ENCODE data around the gene UBAP2. TPM values are rescaled to one million over a fixed set of nuclear protein-coding genes. Genes with fewer than 3 reads are reported as not detected.
"Not testable (repeated sequence)": the region's sequence is repeated elsewhere in the genome, so short reads cannot be mapped to it uniquely, and the experiment has no call there.

The UBAP2 gene
- total RNA-seq, 2 experiments from 2014 or later: 42.9 to 48.8 TPM

DNA sequence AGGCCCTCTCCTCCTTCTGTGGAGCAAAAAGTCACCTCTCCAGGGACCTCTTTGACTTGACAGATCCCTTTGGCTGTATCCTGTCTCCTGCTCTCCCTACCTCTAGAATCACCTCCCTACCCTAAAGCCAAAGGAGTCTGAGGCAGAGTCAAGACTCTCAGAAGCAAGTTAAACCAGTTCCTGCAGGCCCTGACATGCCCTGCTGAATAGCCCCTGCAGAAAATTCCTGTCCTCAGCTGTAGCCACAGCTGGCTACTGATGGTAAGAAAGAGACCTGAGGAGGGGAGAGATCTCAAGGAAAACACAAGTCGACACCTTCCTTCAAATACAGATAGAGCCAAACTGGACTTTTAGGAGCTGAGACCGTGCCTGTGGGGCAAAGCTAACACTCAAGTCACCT lies 23.7 kb upstream of the UBAP2 start:
- Mint-ChIP-seq H3K36me3 (no peaks in the 10 kb centered on the region), H3K4me3 (no peak overlapping the region), H3K27me3 (no peaks in the 10 kb centered on the region), H3K9me3 (no peaks in the 10 kb centered on the region), H3K4me1 (peaks cover 1% of the 10 kb centered on the region), H3K27ac (no peak overlapping the region)
- POLR2A ChIA-PET: no interaction called here
- ATAC-seq (ENCODE audit: low read depth) (no peak), DNase-seq (no peak)

DNA sequence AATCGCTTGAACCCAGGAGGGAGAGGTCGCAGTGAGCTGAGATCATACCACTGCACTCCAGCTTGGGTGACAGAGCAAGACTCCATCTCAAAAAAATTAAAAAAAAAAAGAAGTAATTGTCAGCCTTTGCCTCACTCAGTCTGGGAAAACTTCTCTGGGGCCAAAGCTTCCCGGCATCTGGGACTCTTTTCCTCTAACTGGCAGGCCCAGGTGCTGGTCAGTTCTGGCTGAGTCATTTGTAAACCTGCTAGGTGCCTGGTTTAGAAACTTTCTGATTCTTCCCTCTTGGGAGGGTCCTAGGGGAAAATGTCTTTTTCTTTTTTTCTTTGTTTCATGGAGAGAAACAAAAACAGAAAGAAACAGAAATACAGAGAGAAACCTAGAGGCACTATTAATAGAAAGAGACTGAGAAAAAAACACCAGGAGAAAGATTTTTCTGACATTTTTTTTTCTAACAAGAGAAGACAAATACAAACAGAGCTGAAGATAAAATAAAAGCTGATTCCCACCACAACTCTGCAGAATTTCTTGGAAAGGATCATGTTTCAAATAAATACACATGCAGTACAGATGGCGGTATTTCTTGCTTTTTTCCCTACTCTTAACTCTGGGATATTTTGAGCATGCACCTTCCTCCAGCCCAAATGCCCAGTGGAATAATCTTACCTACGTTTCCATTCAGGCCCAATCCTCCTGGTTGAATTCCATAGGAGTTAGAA lies 22.1 kb upstream of the UBAP2 start:
- no peaks in the 10 kb centered on the region for H3K27me3 Mint-ChIP-seq
- no peaks in the 10 kb centered on the region for H3K9me3 Mint-ChIP-seq
- H3K4me1 Mint-ChIP-seq: peaks cover 1% of the 10 kb centered on the region
- H3K36me3 Mint-ChIP-seq: no peaks in the 10 kb centered on the region
- no peak overlapping the region for H3K4me3 Mint-ChIP-seq
- no peak overlapping the region for H3K27ac Mint-ChIP-seq
- POLR2A ChIA-PET: interaction anchor here (0.5 kb wide), 1 partner anchor 11 kb away, joined by 3 read pairs; no protein-coding TSS in a partner anchor
- ATAC-seq (ENCODE audit: low read depth): no peak
- DNase-seq: no peak

DNA sequence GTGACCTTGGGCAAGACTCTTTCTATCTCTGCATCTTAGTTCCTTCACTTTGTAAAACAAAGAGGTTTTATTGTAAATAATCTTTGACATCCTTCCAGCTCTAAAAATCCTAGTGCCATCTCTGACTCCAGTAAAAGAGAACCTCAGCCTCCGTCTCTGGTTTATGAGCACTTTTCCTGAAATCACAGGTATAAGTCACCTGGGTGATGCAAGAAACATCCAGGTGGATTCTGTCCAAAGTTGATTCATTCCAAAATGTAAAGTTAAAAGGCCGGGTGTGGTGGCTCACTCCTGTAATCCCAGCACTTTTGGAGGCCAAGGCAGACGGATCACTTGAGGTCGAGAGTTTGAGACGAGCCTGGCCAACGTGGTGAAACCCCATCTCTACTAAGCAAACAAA lies 21.1 kb upstream of the UBAP2 start:
- no peaks in the 10 kb centered on the region for H3K36me3 Mint-ChIP-seq
- ATAC-seq (ENCODE audit: low read depth): no peak
- DNase-seq: no peak
- H3K4me1 Mint-ChIP-seq: peaks cover 1% of the 10 kb centered on the region
- no peaks in the 10 kb centered on the region for H3K9me3 Mint-ChIP-seq
- POLR2A ChIA-PET: interaction anchor here (0.6 kb wide), 1 partner anchor 20 kb away, joined by 3 read pairs; no protein-coding TSS in a partner anchor
- no peak overlapping the region for H3K27ac Mint-ChIP-seq
- no peaks in the 10 kb centered on the region for H3K27me3 Mint-ChIP-seq
- H3K4me3 Mint-ChIP-seq: no peak overlapping the region

DNA sequence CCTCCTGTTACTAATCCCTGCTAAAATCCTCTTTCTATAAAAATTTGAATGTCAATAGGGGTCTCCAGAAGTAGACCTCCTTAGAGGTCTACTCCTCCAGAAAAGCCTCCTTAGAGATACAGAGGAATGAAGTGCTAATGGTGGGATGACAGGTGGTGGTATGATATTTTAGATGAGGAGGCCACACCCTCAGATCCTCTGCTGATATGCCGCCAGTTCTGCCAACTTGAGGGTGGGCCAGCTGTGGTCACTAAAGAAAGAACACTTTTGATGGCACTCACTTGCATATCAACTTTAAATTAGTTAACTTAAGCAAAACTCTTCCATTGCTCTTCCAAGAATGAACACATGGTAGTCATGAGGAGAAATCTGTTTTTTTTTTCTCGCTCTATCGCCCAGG lies 16.9 kb upstream of the UBAP2 start:
- Mint-ChIP-seq H3K36me3 (no peaks in the 10 kb centered on the region), H3K4me1 (no peaks in the 10 kb centered on the region), H3K9me3 (no peaks in the 10 kb centered on the region), H3K27ac (no peak overlapping the region), H3K27me3 (no peaks in the 10 kb centered on the region), H3K4me3 (no peak overlapping the region)
- POLR2A ChIA-PET: no interaction called here
- ATAC-seq (ENCODE audit: low read depth) (no peak), DNase-seq (no peak)

DNA sequence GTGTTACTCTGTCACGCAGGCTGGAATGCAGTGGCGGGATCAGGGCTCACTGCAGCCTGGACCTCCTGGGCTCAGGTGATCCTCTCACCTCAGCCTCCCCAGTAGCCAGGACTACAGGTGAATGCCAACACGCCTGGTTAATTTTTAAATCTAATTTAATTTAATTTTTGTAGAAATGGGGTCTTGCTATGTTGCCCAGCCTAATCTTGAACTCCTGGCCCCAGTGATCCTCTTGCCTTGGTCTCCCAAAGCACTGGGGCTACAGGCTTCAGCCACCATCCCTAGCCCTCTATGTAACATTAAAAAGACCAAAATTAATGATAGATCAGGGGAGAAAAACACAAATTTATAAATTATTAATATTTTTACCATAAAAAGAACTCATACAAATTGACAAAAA lies 11.3 kb upstream of the UBAP2 start:
- no peaks in the 10 kb centered on the region for H3K9me3 Mint-ChIP-seq
- H3K27ac Mint-ChIP-seq: no peak overlapping the region
- no peaks in the 10 kb centered on the region for H3K4me1 Mint-ChIP-seq
- POLR2A ChIA-PET: no interaction called here
- H3K4me3 Mint-ChIP-seq: no peak overlapping the region
- DNase-seq (no peak), ATAC-seq (ENCODE audit: low read depth) (no peak)
- H3K36me3 Mint-ChIP-seq: no peaks in the 10 kb centered on the region
- H3K27me3 Mint-ChIP-seq: peaks cover 13% of the 10 kb centered on the region

DNA sequence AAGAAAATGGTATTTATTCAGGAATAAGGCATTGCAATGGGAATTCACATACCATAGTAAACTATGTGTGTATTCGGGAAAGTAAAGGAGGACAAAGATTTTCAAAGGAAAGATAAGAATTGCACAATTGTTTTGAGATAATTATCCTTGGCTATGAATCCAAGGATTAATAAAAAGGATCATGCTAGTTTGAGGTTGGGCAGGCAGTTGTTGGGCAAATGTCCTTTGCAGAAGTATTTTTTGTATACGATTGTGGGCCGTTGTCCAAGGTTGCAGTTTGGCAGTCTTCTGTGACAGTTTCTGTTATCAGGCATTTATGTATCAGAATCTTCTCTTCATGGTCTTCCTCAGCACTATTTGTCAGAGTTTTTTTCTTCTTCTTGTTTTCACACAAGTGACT lies 10.6 kb upstream of the UBAP2 start:
- no peaks in the 10 kb centered on the region for H3K36me3 Mint-ChIP-seq
- peaks cover 13% of the 10 kb centered on the region for H3K27me3 Mint-ChIP-seq
- POLR2A ChIA-PET: no interaction called here
- DNase-seq (no peak), ATAC-seq (ENCODE audit: low read depth) (no peak)
- no peak overlapping the region for H3K4me3 Mint-ChIP-seq
- H3K27ac Mint-ChIP-seq: no peak overlapping the region
- no peaks in the 10 kb centered on the region for H3K4me1 Mint-ChIP-seq
- H3K9me3 Mint-ChIP-seq: no peaks in the 10 kb centered on the region

DNA sequence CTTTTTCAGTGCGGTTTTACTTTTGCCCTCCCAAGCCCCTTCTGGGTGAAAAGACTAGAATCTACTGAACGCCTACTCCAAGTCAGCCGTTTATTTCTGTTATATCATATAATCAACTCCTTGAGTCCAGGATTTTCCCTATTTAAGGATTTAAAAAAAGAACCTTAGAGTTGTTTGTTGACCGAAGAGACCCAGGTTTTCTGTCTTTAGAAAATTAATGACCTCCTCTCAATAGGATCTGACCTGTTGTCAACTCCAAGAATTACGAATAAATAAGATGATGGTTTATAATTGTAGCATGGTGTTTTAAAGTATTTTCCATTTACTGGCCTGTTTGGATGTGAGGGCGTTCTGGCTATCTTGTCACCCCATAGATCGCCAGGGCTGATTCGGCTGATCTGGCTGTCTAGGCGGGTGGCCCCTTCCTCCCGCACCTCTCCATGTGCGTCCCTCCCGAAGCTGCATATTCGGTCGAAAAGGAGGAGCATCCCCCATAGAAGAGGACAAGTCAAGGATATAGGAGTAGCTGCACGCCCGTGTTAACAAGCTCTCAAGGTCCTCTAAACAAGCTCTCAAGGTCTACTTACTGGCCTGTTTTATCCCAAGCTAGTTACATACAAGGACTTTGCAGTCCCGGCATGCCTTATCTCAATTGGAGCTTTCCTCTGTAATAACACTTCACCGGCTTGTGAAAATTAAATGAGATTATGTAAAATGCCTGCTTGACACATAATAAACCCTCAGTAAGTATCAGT lies 1.1 kb upstream of the UBAP2 start:
- DNase-seq: no peak
- H3K4me3 Mint-ChIP-seq: peak overlapping the region; percentile 90
- POLR2A ChIA-PET: interaction anchor here (0.6 to 1.6 kb wide), 7 partner anchors 20 to 760 kb away, joined by 3 to 6 read pairs (median 3); partner anchors contain the start of genes NFX1, NOL6 and UBAP1
- H3K27ac Mint-ChIP-seq: peak overlapping the region; percentile 98
- H3K36me3 Mint-ChIP-seq: peaks cover 2% of the 10 kb centered on the region
- H3K27me3 Mint-ChIP-seq: no peaks in the 10 kb centered on the region
- peaks cover 36% of the 10 kb centered on the region for H3K4me1 Mint-ChIP-seq
- ATAC-seq (ENCODE audit: low read depth): no peak
- H3K9me3 Mint-ChIP-seq: no peaks in the 10 kb centered on the region

DNA sequence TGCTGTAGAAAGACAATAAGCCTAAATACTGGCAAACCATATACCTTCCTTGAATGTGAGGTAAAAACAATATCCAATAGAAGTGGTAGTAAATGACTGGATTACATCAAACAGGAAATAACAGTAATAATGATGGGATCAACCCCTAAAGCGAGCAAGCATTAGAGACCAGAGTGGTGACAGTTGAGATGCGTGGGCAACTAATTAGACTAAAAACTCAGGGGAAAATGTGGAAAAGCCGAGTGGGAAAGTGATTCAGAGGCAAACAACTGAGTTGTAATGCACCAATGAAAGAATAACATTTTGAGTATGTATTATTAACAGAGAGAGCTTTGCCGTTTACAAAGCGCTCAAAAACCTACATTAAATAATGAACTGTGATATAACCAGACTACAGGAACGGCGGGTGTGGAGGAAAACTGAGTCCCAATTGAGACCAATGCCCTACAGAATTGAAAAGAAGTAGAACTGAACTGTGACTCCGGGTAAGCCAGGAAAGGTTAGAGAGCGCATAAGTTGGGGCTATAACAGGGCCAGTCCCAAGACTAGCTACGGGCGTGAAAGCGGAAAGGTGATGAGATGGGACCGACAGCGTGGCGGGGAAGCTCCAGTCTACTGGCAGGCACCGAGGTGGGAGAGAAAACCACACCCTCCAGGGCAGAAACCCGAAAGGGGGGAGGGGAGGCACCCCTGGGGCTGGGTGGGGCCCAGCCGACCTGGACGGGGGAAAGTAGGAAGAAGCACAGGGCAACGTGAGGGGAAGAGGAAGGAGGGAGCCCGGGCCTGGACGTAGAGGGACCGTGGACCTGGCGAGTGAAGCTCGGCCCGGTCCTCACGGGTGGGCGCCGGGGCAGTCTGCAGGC lies 592 bp downstream of the UBAP2 start:
- Mint-ChIP-seq H3K4me3 (peak overlapping the region; percentile 90), H3K27me3 (no peaks in the 10 kb centered on the region), H3K9me3 (no peaks in the 10 kb centered on the region), H3K4me1 (peaks cover 34% of the 10 kb centered on the region), H3K36me3 (peaks cover 2% of the 10 kb centered on the region), H3K27ac (peak overlapping the region; percentile 98)
- ATAC-seq (ENCODE audit: low read depth): peak; percentile 25
- DNase-seq: no peak
- POLR2A ChIA-PET: interaction anchor here (0.6 to 2.0 kb wide), 11 partner anchors 23 to 574 kb away, joined by 3 to 7 read pairs (median 3); partner anchors contain the start of genes NOL6 and UBAP1

DNA sequence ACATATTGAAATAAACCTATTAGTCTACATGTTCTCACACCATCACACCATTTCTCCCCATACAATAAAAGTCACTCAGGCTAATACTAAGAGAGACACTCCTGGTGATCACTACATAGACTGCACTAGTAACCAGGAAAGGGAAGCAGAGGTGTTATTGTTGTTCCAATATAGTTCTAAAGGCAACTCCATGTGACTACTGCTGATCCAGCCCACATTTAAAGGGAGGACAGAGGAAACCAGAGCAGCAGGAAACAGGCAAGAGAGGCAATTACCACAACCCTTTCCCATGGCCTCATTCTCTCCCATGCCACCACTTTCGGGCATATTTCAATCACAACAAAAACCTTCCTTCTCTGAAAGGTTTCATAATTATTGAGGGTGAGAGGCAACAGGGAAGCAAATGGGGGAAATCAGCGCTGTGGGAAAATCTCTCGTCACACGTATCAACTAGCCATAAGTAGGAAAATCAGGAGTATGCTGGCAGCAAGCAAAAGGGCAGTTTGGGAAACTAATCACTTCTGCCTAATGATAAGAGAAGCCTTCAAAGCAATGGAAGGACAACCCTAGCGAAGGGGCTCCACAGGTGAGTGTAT lies 1.8 kb downstream of the UBAP2 start:
- ATAC-seq (ENCODE audit: low read depth) (no peak), DNase-seq (no peak)
- POLR2A ChIA-PET: interaction anchor here (2.0 kb wide), 1 partner anchor 281 kb away, joined by 7 read pairs; no protein-coding TSS in a partner anchor
- H3K27ac Mint-ChIP-seq: peak overlapping the region; percentile 6
- no peaks in the 10 kb centered on the region for H3K9me3 Mint-ChIP-seq
- peak overlapping the region; percentile 90 for H3K4me3 Mint-ChIP-seq
- H3K36me3 Mint-ChIP-seq: peaks cover 2% of the 10 kb centered on the region
- no peaks in the 10 kb centered on the region for H3K27me3 Mint-ChIP-seq
- peaks cover 27% of the 10 kb centered on the region for H3K4me1 Mint-ChIP-seq

DNA sequence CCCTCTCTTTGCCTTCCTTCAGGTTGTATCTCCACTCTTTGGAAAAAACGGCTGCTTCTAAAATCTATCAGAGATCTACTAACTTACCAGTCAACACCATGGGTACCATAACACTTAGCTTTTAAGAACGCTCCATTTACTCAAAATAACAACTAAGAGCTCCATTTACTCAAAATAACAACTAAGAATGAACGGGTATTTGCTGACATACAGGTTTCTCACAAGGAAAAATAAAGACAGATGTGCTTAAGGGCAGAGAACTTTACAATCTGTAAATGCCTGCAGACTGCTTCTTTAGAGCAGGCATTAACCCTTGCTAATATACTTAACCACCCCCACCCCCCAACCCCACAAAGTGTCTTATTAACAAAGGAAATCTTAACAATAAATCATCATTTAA lies 2.8 kb downstream of the UBAP2 start:
- no peak overlapping the region for H3K27ac Mint-ChIP-seq
- ATAC-seq (ENCODE audit: low read depth) (no peak), DNase-seq (no peak)
- peaks cover 27% of the 10 kb centered on the region for H3K4me1 Mint-ChIP-seq
- peaks cover 8% of the 10 kb centered on the region for H3K36me3 Mint-ChIP-seq
- H3K4me3 Mint-ChIP-seq: peak overlapping the region; percentile 44
- POLR2A ChIA-PET: interaction anchor here (0.7 kb wide), 1 partner anchor 601 kb away, joined by 3 read pairs; the partner anchor contains the start of gene GALT
- no peaks in the 10 kb centered on the region for H3K27me3 Mint-ChIP-seq
- H3K9me3 Mint-ChIP-seq: no peaks in the 10 kb centered on the region

DNA sequence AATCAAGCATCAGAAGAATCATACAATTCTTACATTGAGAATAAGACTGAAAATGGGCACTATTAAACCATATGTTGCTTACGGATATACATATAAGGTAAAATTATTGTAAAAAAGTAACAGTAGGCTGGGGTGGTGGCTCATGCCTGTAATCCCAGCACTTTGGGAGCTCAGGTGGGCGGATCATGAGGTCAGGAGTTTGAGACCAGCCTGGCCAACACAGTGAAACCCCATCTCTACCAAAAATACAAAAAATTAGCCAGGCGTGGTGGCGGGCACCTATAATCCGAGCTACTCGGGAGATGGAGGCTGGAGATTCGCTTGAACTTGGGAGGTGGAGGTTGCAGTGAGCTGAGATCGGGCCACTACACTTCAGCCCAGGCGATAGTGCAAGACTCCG lies 6.6 kb downstream of the UBAP2 start:
- H3K27ac Mint-ChIP-seq; DNase-seq; H3K27me3 Mint-ChIP-seq; POLR2A ChIA-PET; H3K4me3 Mint-ChIP-seq; ATAC-seq (ENCODE audit: low read depth); H3K9me3 Mint-ChIP-seq: not testable (repeated sequence)
- H3K36me3 Mint-ChIP-seq: peaks cover 14% of the 10 kb centered on the region
- peaks cover 15% of the 10 kb centered on the region for H3K4me1 Mint-ChIP-seq

DNA sequence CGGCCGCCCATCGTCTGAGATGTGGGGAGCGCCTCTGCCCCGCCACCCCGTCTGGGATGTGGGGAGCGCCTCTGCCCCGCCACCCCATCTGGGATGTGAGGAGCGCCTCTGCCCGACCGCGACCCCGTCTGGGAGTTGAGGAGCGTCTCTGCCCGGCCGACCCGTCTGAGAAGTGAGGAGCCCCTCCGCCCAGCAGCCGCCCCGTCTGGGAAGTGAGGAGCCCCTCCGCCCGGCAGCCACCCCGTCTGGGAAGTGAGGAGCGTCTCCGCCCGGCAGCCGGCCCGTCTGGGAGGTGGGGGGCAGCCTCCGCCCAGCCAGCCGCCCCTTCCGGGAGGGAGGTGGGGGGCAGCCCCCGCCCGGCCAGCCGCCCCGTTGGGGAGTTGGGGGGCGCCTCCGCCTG lies 9.8 kb downstream of the UBAP2 start:
- H3K27me3 Mint-ChIP-seq; DNase-seq; POLR2A ChIA-PET; H3K4me1 Mint-ChIP-seq; H3K9me3 Mint-ChIP-seq; H3K27ac Mint-ChIP-seq; ATAC-seq (ENCODE audit: low read depth); H3K4me3 Mint-ChIP-seq: not testable (repeated sequence)
- H3K36me3 Mint-ChIP-seq: peaks cover 16% of the 10 kb centered on the region

DNA sequence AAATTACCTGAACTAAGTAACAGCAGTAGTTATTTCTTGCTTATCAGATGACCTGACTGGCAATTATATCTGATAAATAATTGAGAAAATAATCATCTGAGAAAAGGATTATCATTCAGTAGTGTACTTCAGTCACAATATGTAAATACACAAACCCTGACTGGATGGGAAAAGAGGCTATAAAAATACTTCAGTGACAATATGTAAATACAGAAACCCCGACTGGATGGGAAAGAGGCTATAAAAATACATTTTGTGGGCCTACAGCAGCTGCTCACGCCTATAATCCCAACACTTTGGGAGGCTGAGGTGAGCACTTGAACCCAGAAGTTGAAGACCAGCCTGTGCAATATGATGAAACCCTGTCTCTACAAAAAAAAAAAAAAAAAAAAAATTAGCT lies 11.1 kb downstream of the UBAP2 start:
- ATAC-seq (ENCODE audit: low read depth) (no peak), DNase-seq (no peak)
- H3K9me3 Mint-ChIP-seq: no peaks in the 10 kb centered on the region
- H3K4me3 Mint-ChIP-seq: no peak overlapping the region
- H3K27me3 Mint-ChIP-seq: no peaks in the 10 kb centered on the region
- POLR2A ChIA-PET: interaction anchor here (0.7 kb wide), 1 partner anchor 168 kb away, joined by 5 read pairs; no protein-coding TSS in a partner anchor
- H3K36me3 Mint-ChIP-seq: peaks cover 18% of the 10 kb centered on the region
- peaks cover 8% of the 10 kb centered on the region for H3K4me1 Mint-ChIP-seq
- no peak overlapping the region for H3K27ac Mint-ChIP-seq

Measured in activated naive CD8-positive, alpha-beta T cell treated with anti-CD3 and anti-CD28 coated beads, Interleukin-2, amount 10 ng/mL, durations not matched to agents 7 days and 5 days (primary cell).